IMR-90 (cell line): ENCODE measurements around the gene DNMT3A. TPM values are rescaled to one million over a fixed set of nuclear protein-coding genes. Genes with fewer than 3 reads are reported as not detected.

Source experiments
- ATAC-seq: fragments of 200-7000 bp; cut with Tn5 transposase; 2 replicates; pipeline ENCODE4 v1.9.1; 2020; ENCODE audit warnings: low read depth, mild to moderate bottlenecking, moderate library complexity
- BruUV-seq: library from RNA; stranded (reverse); fragments of 400-500 nt; replicated peaks from 2 replicates; lab custom pipeline; 2021; lab: Mats Ljungman, UMichigan
- CTCF ChIA-PET: fragments of 300-600 bp; formaldehyde crosslinking; extraction: SDS; loops from one replicate; lab custom pipeline; 2021; ENCODE audit warnings: antibody characterized with exemption; lab: Yijun Ruan, JAX
- POLR2A ChIA-PET: fragments of 300-600 bp; sonication (Branson Sonifier 250); formaldehyde crosslinking; loops from one replicate; lab custom pipeline; 2022; ENCODE audit warnings: antibody characterized with exemption; ENCODE audit not compliant: unreplicated experiment; lab: Charles Lee
- DNase-seq: peaks from one replicate; pipeline ENCODE4 v3.0.0; 2013
- H2AFZ ChIP-seq: replicated peaks from 2 replicates; pipeline ENCODE3; 2013; ENCODE audit warnings: low read length, mild to moderate bottlenecking; ENCODE audit not compliant: poor library complexity
- H2AK5ac ChIP-seq: 2 replicates; pipeline ENCODE4 v1.6.1; 2013; ENCODE audit warnings: low read depth, low read length, inconsistent platforms
- H2AK9ac ChIP-seq: replicated peaks from 2 replicates; pipeline ENCODE3; 2013; ENCODE audit warnings: mild to moderate bottlenecking, low read depth, low read length, moderate library complexity; ENCODE audit not compliant: poor library complexity
- H2BK120ac ChIP-seq: 2 replicates; pipeline ENCODE4 v1.6.1; 2013; ENCODE audit warnings: low read depth, low read length, inconsistent platforms
- H2BK15ac ChIP-seq: 3 replicates; pipeline ENCODE4 v1.6.1; 2013; ENCODE audit warnings: low read depth, low read length, inconsistent platforms
- H2BK20ac ChIP-seq: 2 replicates; pipeline ENCODE4 v1.6.1; 2013; ENCODE audit warnings: low read depth, mild to moderate bottlenecking, inconsistent platforms, low read length, moderate library complexity
- H2BK5ac ChIP-seq: 2 replicates; pipeline ENCODE4 v1.6.1; 2013; ENCODE audit warnings: mild to moderate bottlenecking, low read depth, low read length, inconsistent platforms; ENCODE audit not compliant: poor library complexity, severe bottlenecking
- H3K14ac ChIP-seq: replicated peaks from 2 replicates; pipeline ENCODE4 v1.6.1; 2013; ENCODE audit warnings: low read depth, low read length, inconsistent platforms
- H3K18ac ChIP-seq: 2 replicates; pipeline ENCODE4 v1.6.1; 2013; ENCODE audit warnings: low read depth, low read length, control low read depth
- H3K23ac ChIP-seq: 2 replicates; pipeline ENCODE4 v1.6.1; 2013; ENCODE audit warnings: low read depth, low read length, inconsistent platforms
- H3K27ac ChIP-seq: 2 replicates; pipeline ENCODE4 v1.5.1; 2013; ENCODE audit warnings: mild to moderate bottlenecking, control low read depth, low read length; ENCODE audit not compliant: insufficient read depth
- H3K27me3 ChIP-seq: 2 replicates; pipeline ENCODE4 v1.6.1; 2013; ENCODE audit warnings: low read length; ENCODE audit not compliant: control insufficient read depth, insufficient read depth
- H3K36me3 ChIP-seq: 2 replicates; pipeline ENCODE4 v1.6.1; 2013; ENCODE audit warnings: low read length, mixed read lengths; ENCODE audit not compliant: control insufficient read depth, insufficient read depth
- H3K4ac ChIP-seq: 2 replicates; pipeline ENCODE4 v1.6.1; 2013; ENCODE audit warnings: low read depth, low read length, inconsistent platforms
- H3K4me1 ChIP-seq: 2 replicates; pipeline ENCODE4 v1.6.1; 2013; ENCODE audit warnings: low read length, mixed read lengths; ENCODE audit not compliant: control insufficient read depth, insufficient read depth
- H3K4me2 ChIP-seq: 2 replicates; pipeline ENCODE4 v1.6.1; 2013; ENCODE audit warnings: low read depth, mild to moderate bottlenecking, control low read depth, low read length, moderate library complexity
- H3K4me3 ChIP-seq: 2 replicates; pipeline ENCODE4 v1.5.1; 2013; ENCODE audit warnings: low read depth, mild to moderate bottlenecking, control low read depth, low read length, moderate library complexity; ENCODE audit not compliant: insufficient read depth
- H3K56ac ChIP-seq: 2 replicates; pipeline ENCODE4 v1.6.1; 2013; ENCODE audit warnings: low read length, inconsistent platforms; ENCODE audit not compliant: insufficient read depth; ENCODE audit errors: extremely low read depth
- H3K79me1 ChIP-seq, 2 experiments: 2 replicates each; pipeline ENCODE4 v1.6.1; 2013; ENCODE audit warnings: low read length in 2 of 2, inconsistent platforms in 1 of 2, low read depth in 1 of 2
- H3K9ac ChIP-seq: 2 replicates; pipeline ENCODE4 v1.6.1; 2013; ENCODE audit warnings: low read depth, low read length, control low read depth
- H3K9me1 ChIP-seq: 2 replicates; pipeline ENCODE4 v1.6.1; 2013; ENCODE audit warnings: low read length, inconsistent platforms; ENCODE audit not compliant: insufficient read depth
- H3K9me3 ChIP-seq: 2 replicates; pipeline ENCODE4 v1.6.1; 2013; ENCODE audit warnings: low read length; ENCODE audit not compliant: control insufficient read depth, insufficient read depth
- H4K20me1 ChIP-seq: 2 replicates; pipeline ENCODE4 v1.6.1; 2013; ENCODE audit warnings: low read length, inconsistent platforms; ENCODE audit not compliant: insufficient read depth
- H4K5ac ChIP-seq: 2 replicates; pipeline ENCODE4 v1.6.1; 2013; ENCODE audit warnings: mild to moderate bottlenecking, low read depth, low read length, control low read depth
- H4K8ac ChIP-seq, 2 experiments: 2 replicates each; pipeline ENCODE4 v1.6.1; 2013; ENCODE audit warnings: low read depth in 2 of 2, low read length in 2 of 2, control low read depth in 1 of 2, inconsistent platforms in 1 of 2
- H4K91ac ChIP-seq: 2 replicates; pipeline ENCODE4 v1.6.1; 2013; ENCODE audit warnings: low read depth, low read length, inconsistent platforms; ENCODE audit not compliant: insufficient read depth
- POLR2A ChIP-seq: IDR thresholded peaks from 2 replicates; pipeline ENCODE4 v1.6.1; 2012; ENCODE audit warnings: mild to moderate bottlenecking, low read depth, low read length
- RCOR1 ChIP-seq: IDR thresholded peaks from 2 replicates; pipeline ENCODE4 v1.6.1; 2012; ENCODE audit warnings: mild to moderate bottlenecking, low read length, improper control_type of control experiment; ENCODE audit not compliant: insufficient replicate concordance
- WGBS, 2 experiments: methylation state at CpG; one replicate each; pipeline versions ENCODE4 v1.1.5 to v1.1.7; 2013; ENCODE audit warnings: missing lambda C conversion rate in 2 of 2; ENCODE audit not compliant: insufficient read length in 1 of 2; ENCODE audit errors: extremely low coverage in 2 of 2; 5-methylcytosine and 5-hydroxymethylcytosine counted together
- dilution Hi-C: fragments of 300-500 bp; cut with HindIII; formaldehyde crosslinking; loops from one replicate; pipeline ENCODE4 v1.14.3; 2018; ENCODE audit warnings: low sequenced_read_pairs; ENCODE audit not compliant: unreplicated experiment
- in situ Hi-C: fragments of 300-500 bp; cut with MboI; formaldehyde crosslinking; loops from 3 replicates; pipeline ENCODE4 v1.14.3; 2019; ENCODE audit warnings: low sequenced_read_pairs, inconsistent platforms, mixed read lengths
- intact Hi-C: fragments of 100-400 bp; cut with micrococcal nuclease; formaldehyde crosslinking; loops from 2 replicates; pipeline ENCODE4 v1.10.0; 2022
- polyA plus RNA-seq, 3 experiments: library from polyadenylated mRNA; depleted of rRNA; stranded (reverse); fragments of >200 nt; gene quantifications; 2 replicates each; pipeline ENCODE4 v1.2.3, GENCODE V29; 2012; ENCODE audit warnings: low replicate concordance in 1 of 3
- total RNA-seq: library from RNA; depleted of rRNA; stranded (reverse); fragments of >200 nt; gene quantifications from 2 replicates; pipeline ENCODE4 v1.2.3, GENCODE V29; 2012
- TF ChIP-seq, protein P1 (sequence below): fragments of 150-350 bp; IDR thresholded peaks from 2 replicates; pipeline ENCODE4 v1.6.1; 2017; ENCODE audit warnings: mild to moderate bottlenecking, antibody characterized with exemption, low read length, low read depth

The DNMT3A gene
- total and polyA plus RNA-seq, 2 of the 4 experiments (the other 2 are of a cell fraction): 4.4 to 9.7 TPM

GRCh38 chr2:25259737-25260124 is 82.0 kb downstream of the DNMT3A start:
- no peak overlapping the region for H3K14ac ChIP-seq
- BruUV-seq: no TSS peak
- no peak overlapping the region for H4K8ac ChIP-seq
- dilution Hi-C loops (no loop called here), intact Hi-C loops (loop anchor here (10.0 kb wide), 1 partner anchor 305 kb away; no protein-coding TSS in a partner anchor), in situ Hi-C loops (no loop called here)
- H3K4ac ChIP-seq: no peak overlapping the region
- no peak overlapping the region for H3K4me2 ChIP-seq
- H2AK9ac ChIP-seq: peak overlapping the region; percentile 13
- H2BK5ac ChIP-seq: no peak overlapping the region
- H4K91ac ChIP-seq: no peak overlapping the region
- no peak overlapping the region for H3K56ac ChIP-seq
- H3K9me3 ChIP-seq: no peaks in the 10 kb centered on the region
- no peak overlapping the region for H3K23ac ChIP-seq
- no peak overlapping the region for H3K27ac ChIP-seq
- ATAC-seq (no peak), DNase-seq (no peak)
- H2AK5ac ChIP-seq: no peak overlapping the region
- WGBS, 2 experiments: 82% methylated on average over 4 of the region's 7 CpGs; no CpG with 5 or more reads in 1 of the 2 experiments
- no peak overlapping the region for H2BK20ac ChIP-seq
- no peak overlapping the region for H3K4me3 ChIP-seq
- H4K20me1 ChIP-seq: no peaks in the 10 kb centered on the region
- ChIA-PET CTCF (no interaction called here), POLR2A (no interaction called here)
- H2AFZ ChIP-seq: no peak overlapping the region
- H3K4me1 ChIP-seq: peaks cover 6% of the 10 kb centered on the region
- no peak overlapping the region for H3K9ac ChIP-seq
- TF ChIP-seq, protein P1, sequence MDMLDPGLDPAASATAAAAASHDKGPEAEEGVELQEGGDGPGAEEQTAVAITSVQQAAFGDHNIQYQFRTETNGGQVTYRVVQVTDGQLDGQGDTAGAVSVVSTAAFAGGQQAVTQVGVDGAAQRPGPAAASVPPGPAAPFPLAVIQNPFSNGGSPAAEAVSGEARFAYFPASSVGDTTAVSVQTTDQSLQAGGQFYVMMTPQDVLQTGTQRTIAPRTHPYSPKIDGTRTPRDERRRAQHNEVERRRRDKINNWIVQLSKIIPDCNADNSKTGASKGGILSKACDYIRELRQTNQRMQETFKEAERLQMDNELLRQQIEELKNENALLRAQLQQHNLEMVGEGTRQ: no peak
- no peak for TF ChIP-seq RCOR1
- no peak for TF ChIP-seq POLR2A
- no peaks in the 10 kb centered on the region for H3K27me3 ChIP-seq
- H4K5ac ChIP-seq: no peak overlapping the region
- no peak overlapping the region for H3K18ac ChIP-seq
- H2BK15ac ChIP-seq: no peak overlapping the region
- H3K79me1 ChIP-seq: no peaks in the 10 kb centered on the region
- peaks cover 26% of the 10 kb centered on the region for H3K36me3 ChIP-seq
- no peaks in the 10 kb centered on the region for H3K9me1 ChIP-seq
- no peak overlapping the region for H2BK120ac ChIP-seq
